ENCODE measurements around the gene ARHGAP12. TPM values are rescaled to one million over a fixed set of nuclear protein-coding genes. Genes with fewer than 3 reads are reported as not detected.

ARHGAP12 gene
- total and polyA plus RNA-seq, 2 donors (not counting 3 experiments of a cell fraction or from before 2014, with no cell fraction given), result 5.8 to 19.3 TPM

- no peak overlapping the region for H3K9ac ChIP-seq (replicated peaks; ENCODE audit: extremely low read depth, insufficient read depth, low read length)
- TF ChIP-seq MYC (IDR thresholded peaks at IDR 0.05; ENCODE audit: low read depth, low read length), result no peak
- TF ChIP-seq GATA2 (IDR thresholded peaks at IDR 0.05; ENCODE audit: insufficient read depth, insufficient read length, low read depth, low read length), result no peak
- no peak for TF ChIP-seq POLR2A (IDR thresholded peaks at IDR 0.05; ENCODE audit: low read depth, low read length)
- no peak for TF ChIP-seq JUN (IDR thresholded peaks at IDR 0.05; ENCODE audit: borderline replicate concordance, insufficient read depth, insufficient read length, low read depth)
- TF ChIP-seq CTCF (IDR thresholded peaks at IDR 0.05; ENCODE audit: extremely low read depth in 1 of 2, insufficient read depth in 1 of 2, low read depth in 1 of 2, low read length in 2 of 2), result no peak
- no peak for TF ChIP-seq EZH2 (IDR thresholded peaks at IDR 0.05; ENCODE audit: borderline replicate concordance, low read depth, low read length, severe bottlenecking)
- TF ChIP-seq POLR2AphosphoS5 (IDR thresholded peaks at IDR 0.05; ENCODE audit: insufficient read depth, low read depth, low read length), result no peak
- no peak for TF ChIP-seq FOS (IDR thresholded peaks at IDR 0.05; ENCODE audit: borderline replicate concordance, insufficient read depth, low read length)
- TF ChIP-seq, protein P1, sequence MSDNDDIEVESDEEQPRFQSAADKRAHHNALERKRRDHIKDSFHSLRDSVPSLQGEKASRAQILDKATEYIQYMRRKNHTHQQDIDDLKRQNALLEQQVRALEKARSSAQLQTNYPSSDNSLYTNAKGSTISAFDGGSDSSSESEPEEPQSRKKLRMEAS (IDR thresholded peaks at IDR 0.05; ENCODE audit: insufficient read depth, insufficient read length), result no peak
- FAIRE-seq (no peak), DNase-seq (ENCODE audit: low read depth, low spot score) (peak; percentile 13)
- ChIA-PET POLR2A (interaction anchor here (0.7 kb wide), 1 partner anchor 897 kb away, joined by 5 read pairs; no protein-coding TSS in a partner anchor), CTCF (interaction anchor here (2.4 kb wide), 1 partner anchor 21 kb away, joined by 10 read pairs; no protein-coding TSS in a partner anchor)
- no peaks in the 10 kb centered on the region for H3K9me1 ChIP-seq (replicated peaks; ENCODE audit: control insufficient read depth, extremely low read depth, insufficient read depth, low read length)
- no TSS peak for BruUV-seq (replicated peaks)
- H3K79me2 ChIP-seq (ENCODE audit: control insufficient read depth, insufficient read depth, low read length), result no peaks in the 10 kb centered on the region
- H3K4me2 ChIP-seq (ENCODE audit: insufficient read depth, low read length), result no peak overlapping the region
- H2AFZ ChIP-seq (ENCODE audit: low read depth, low read length), result no peak overlapping the region
- no peaks in the 10 kb centered on the region for H3K27me3 ChIP-seq (ENCODE audit: control insufficient read depth in 2 of 2, insufficient read depth in 2 of 2, low read length in 2 of 2)
- H3K9me3 ChIP-seq (replicated peaks; ENCODE audit: control insufficient read depth, insufficient read depth, low read length), result no peaks in the 10 kb centered on the region
- no peaks in the 10 kb centered on the region for H4K20me1 ChIP-seq (replicated peaks; ENCODE audit: control insufficient read depth, extremely low read depth, insufficient read depth, low read length)
- dilution Hi-C loops (cut with MboI; ENCODE audit: extremely low pct_ligation_motif_present, low sequenced_read_pairs), result no loop called here
- no peak overlapping the region for H3K4me3 ChIP-seq (replicated peaks in 1 of 3; ENCODE audit: insufficient read depth in 1 of 3, low read depth in 1 of 3, low read length in 3 of 3)
- no peak overlapping the region for H3K27ac ChIP-seq (ENCODE audit: insufficient read depth, low read depth, low read length)
- intact Hi-C loops (cut with micrococcal nuclease), result no loop called here
- no peaks in the 10 kb centered on the region for H3K36me3 ChIP-seq (ENCODE audit: control insufficient read depth in 2 of 2, extremely low read depth in 1 of 2, insufficient read depth in 2 of 2, low read length in 2 of 2)
- peaks cover 5% of the 10 kb centered on the region for H3K4me1 ChIP-seq (ENCODE audit: control insufficient read depth, extremely low read depth, insufficient read depth, low read length)
Observed at GRCh38 chr10:31883397-31883796, 45.2 kb downstream of the ARHGAP12 start.

Data from endothelial cell of umbilical vein (primary cell).